ENCODE measurements around the gene TMTC1. TPM values are rescaled to one million over a fixed set of nuclear protein-coding genes. Genes with fewer than 3 reads are reported as not detected.
A peak's percentile ranks its signal among the peaks of the same experiment; 100 is the strongest.

Gene TMTC1
- total and polyA plus RNA-seq, 2 donors (not counting 1 experiment from before 2014, with no cell fraction given): 62.2 to 222 TPM

GRCh38 chr12:29719381-29719780 lies 64.4 kb downstream of the TMTC1 start:
- Histone ChIP-seq H3K4me1 (ENCODE audit: control insufficient read depth, extremely low read depth, insufficient read depth, low read length) (no peaks in the 10 kb centered on the region), H3K9ac (ENCODE audit: insufficient read depth, low read length) (no peak overlapping the region), H4K20me1 (ENCODE audit: control insufficient read depth, extremely low read depth, insufficient read depth, low read length) (no peaks in the 10 kb centered on the region), H3K79me2 (ENCODE audit: control insufficient read depth, insufficient read depth, low read length) (no peaks in the 10 kb centered on the region), H3K36me3 (ENCODE audit: control insufficient read depth, insufficient read depth, low read length) (no peaks in the 10 kb centered on the region), H3K9me3 (ENCODE audit: control insufficient read depth, insufficient read depth, low read depth, low read length) (no peaks in the 10 kb centered on the region), H3K27me3 (ENCODE audit: control insufficient read depth, insufficient read depth, low read length) (no peaks in the 10 kb centered on the region), H3K4me3 (replicated peaks in 1 of 4; ENCODE audit: control extremely low read depth in 1 of 4, insufficient read depth in 1 of 4, low read depth in 3 of 4, low read length in 4 of 4) (no peak overlapping the region), H3K4me2 (ENCODE audit: extremely low read depth, insufficient read depth, low read length) (no peak overlapping the region), H3K27ac (ENCODE audit: insufficient read depth, low read length) (no peak overlapping the region), H2AFZ (ENCODE audit: low read length) (no peak overlapping the region)
- no peak for DNase-seq (ENCODE audit: low read depth in 2 of 2)
- TF ChIP-seq CTCF (conservative IDR thresholded peaks at IDR 0.05 in 1 of 2, IDR thresholded peaks at IDR 0.05 in 1 of 2; ENCODE audit: low read depth in 1 of 2, low read length in 2 of 2) (no peak), EZH2 (IDR thresholded peaks at IDR 0.05; ENCODE audit: low read length, missing control alignments) (no peak)

GRCh38 chr12:29717540-29718100 lies 66.1 kb downstream of the TMTC1 start:
- DNase-seq (ENCODE audit: low read depth in 2 of 2): no peak
- no peak overlapping the region for H3K4me3 ChIP-seq (replicated peaks in 1 of 4; ENCODE audit: control extremely low read depth in 1 of 4, insufficient read depth in 1 of 4, low read depth in 3 of 4, low read length in 4 of 4)
- no peaks in the 10 kb centered on the region for H4K20me1 ChIP-seq (ENCODE audit: control insufficient read depth, extremely low read depth, insufficient read depth, low read length)
- no peaks in the 10 kb centered on the region for H3K36me3 ChIP-seq (ENCODE audit: control insufficient read depth, insufficient read depth, low read length)
- H3K4me1 ChIP-seq (ENCODE audit: control insufficient read depth, extremely low read depth, insufficient read depth, low read length): no peaks in the 10 kb centered on the region
- H3K79me2 ChIP-seq (ENCODE audit: control insufficient read depth, insufficient read depth, low read length): no peaks in the 10 kb centered on the region
- no peak overlapping the region for H3K9ac ChIP-seq (ENCODE audit: insufficient read depth, low read length)
- TF ChIP-seq EZH2 (IDR thresholded peaks at IDR 0.05; ENCODE audit: low read length, missing control alignments): no peak
- no peak for TF ChIP-seq CTCF (conservative IDR thresholded peaks at IDR 0.05 in 1 of 2, IDR thresholded peaks at IDR 0.05 in 1 of 2; ENCODE audit: low read depth in 1 of 2, low read length in 2 of 2)
- H3K9me3 ChIP-seq (ENCODE audit: control insufficient read depth, insufficient read depth, low read depth, low read length): no peaks in the 10 kb centered on the region
- no peak overlapping the region for H3K27ac ChIP-seq (ENCODE audit: insufficient read depth, low read length)
- no peaks in the 10 kb centered on the region for H3K27me3 ChIP-seq (ENCODE audit: control insufficient read depth, insufficient read depth, low read length)
- H2AFZ ChIP-seq (ENCODE audit: low read length): no peak overlapping the region
- no peak overlapping the region for H3K4me2 ChIP-seq (ENCODE audit: extremely low read depth, insufficient read depth, low read length)

GRCh38 chr12:29714966-29715365 lies 68.8 kb downstream of the TMTC1 start:
- Histone ChIP-seq H3K9me3 (ENCODE audit: control insufficient read depth, insufficient read depth, low read depth, low read length) (no peaks in the 10 kb centered on the region), H3K4me3 (replicated peaks in 1 of 4; ENCODE audit: control extremely low read depth in 1 of 4, insufficient read depth in 1 of 4, low read depth in 3 of 4, low read length in 4 of 4) (no peak overlapping the region), H3K27ac (ENCODE audit: insufficient read depth, low read length) (no peak overlapping the region), H3K9ac (ENCODE audit: insufficient read depth, low read length) (no peak overlapping the region), H3K36me3 (ENCODE audit: control insufficient read depth, insufficient read depth, low read length) (no peaks in the 10 kb centered on the region), H4K20me1 (ENCODE audit: control insufficient read depth, extremely low read depth, insufficient read depth, low read length) (no peaks in the 10 kb centered on the region), H2AFZ (ENCODE audit: low read length) (no peak overlapping the region), H3K4me2 (ENCODE audit: extremely low read depth, insufficient read depth, low read length) (no peak overlapping the region), H3K27me3 (ENCODE audit: control insufficient read depth, insufficient read depth, low read length) (no peaks in the 10 kb centered on the region), H3K79me2 (ENCODE audit: control insufficient read depth, insufficient read depth, low read length) (no peaks in the 10 kb centered on the region), H3K4me1 (ENCODE audit: control insufficient read depth, extremely low read depth, insufficient read depth, low read length) (peaks cover 2% of the 10 kb centered on the region)
- TF ChIP-seq EZH2 (IDR thresholded peaks at IDR 0.05; ENCODE audit: low read length, missing control alignments) (no peak), CTCF (conservative IDR thresholded peaks at IDR 0.05 in 1 of 2, IDR thresholded peaks at IDR 0.05 in 1 of 2; ENCODE audit: low read depth in 1 of 2, low read length in 2 of 2) (no peak)
- peak in 1 of 2 donors; percentile 47 for DNase-seq (ENCODE audit: low read depth in 2 of 2)
